ENCODE measurements around the gene MAPK8IP2.
A peak's percentile ranks its signal among the peaks of the same experiment; 100 is the strongest.

The MAPK8IP2 gene

DNA sequence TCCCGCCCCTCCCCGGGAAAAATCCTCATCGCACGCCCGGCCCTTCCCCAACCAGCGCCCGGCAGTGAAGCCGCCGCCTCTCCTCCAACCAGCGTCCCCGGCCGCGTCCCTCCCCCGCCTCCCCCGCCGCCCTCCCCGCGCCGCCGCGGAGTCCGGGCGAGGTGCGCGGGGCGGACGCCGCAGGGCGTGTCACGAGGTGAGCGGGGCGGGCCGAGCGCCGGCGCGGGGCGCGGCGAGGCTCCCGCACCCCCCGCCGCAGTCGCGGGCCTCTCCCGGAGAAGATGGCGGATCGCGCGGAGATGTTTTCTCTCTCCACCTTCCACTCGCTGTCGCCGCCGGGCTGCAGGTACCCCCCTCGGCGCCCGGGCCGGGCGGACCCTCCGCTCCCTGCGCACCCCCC is at the start of gene MAPK8IP2:
TSS of gene MAPK8IP2 (plus strand) at position 256 of the 400 bp plus-strand sequence. CDS start at position 282, 26 bp downstream.
- no peak for DNase-seq

DNA sequence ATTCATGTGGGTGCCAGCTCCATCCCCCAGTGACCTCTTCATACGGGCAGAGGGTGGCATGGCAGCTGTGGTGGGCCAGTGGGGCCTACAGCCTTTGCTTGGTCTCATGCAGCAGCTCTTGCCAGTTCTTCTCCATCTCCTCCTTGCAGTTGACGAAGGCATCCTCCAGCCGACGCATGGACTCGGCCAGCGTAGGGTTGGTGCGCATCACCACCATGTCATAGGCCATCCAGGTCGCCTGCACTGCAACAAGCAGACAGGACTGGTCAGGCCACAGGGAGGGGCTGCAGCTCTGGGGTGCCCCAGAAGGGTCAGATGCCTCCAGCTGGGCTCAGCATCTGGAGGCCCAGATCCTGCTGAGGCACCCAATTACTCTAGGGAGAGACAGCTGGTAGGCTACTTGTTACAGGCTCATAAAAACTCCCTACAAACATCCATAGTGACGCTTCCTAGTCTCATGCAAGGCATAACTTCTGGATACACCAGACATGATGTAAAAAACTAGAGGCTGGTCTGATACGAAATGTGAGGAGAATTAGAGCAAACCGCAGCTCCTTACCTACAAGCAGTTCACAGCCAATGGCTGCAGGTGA is 49.3 kb upstream of the MAPK8IP2 start:
- no peak for DNase-seq

DNA sequence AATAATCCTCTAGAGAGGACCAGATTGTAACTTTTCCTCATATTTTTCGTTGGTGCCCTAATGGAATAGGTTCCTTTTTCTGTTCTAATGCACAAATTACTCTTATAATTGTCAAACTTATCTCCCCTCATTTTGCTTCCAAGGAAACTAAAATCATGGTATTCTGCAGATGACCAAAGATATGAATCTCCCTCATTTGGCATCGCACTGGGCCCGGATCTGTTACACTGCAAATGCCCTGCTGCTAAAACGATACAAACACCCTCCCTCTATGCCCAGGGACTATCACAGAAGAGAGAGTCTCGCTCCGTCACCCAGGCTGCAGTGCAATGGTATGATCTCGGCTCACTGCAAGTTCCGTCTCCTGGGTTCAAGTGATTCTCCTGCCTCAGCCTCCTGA is 47.3 kb upstream of the MAPK8IP2 start:
- DNase-seq, result no peak

DNA sequence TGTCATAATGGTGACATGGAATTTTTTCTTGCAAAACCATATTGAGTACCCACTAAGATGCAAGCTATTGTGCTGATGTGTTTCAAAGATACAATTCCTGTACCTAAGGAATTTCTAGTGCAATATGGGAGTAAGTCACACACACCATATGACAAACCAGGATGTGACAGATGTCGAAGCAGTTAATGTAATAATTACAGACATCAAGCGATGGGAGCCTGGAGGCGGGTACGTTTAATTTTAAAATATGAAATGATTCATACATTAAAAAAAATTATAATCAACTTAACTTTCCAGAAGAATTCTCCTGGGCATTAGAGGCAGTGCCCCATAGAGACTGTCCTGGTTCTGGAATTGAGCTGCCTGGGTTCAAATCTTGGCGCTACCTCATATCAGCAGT is 43.9 kb upstream of the MAPK8IP2 start:
- DNase-seq, result no peak

DNA sequence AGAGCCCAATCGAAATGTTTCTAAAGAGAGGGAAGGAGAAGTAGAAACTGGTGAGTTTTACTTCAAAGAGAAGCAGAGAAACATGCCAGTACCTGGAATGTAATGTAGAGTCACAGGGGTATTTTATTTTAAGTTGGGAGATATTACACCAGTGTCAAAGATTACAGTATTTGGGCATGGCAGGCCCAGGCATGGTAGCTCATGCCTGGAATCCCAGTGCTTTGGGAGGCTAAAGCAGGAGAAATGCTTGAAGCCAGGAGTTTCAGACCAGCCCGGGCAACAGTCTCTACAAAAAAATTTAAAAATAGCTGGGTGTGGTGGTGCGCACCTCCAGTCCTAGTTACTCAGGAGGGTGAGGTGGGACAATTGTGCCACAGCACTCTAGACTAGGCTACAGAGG is 40.6 kb upstream of the MAPK8IP2 start:
- no peak for DNase-seq

- no peak for DNase-seq
Measured at GRCh38 chr22:50561401-50562358, 38.9 kb upstream of the MAPK8IP2 start.

GRCh38 chr22:50562523-50563412 is 37.8 kb upstream of the MAPK8IP2 start, which contains the start of gene SYCE3:
Gene SYCE3, minus strand, starts transcription at chr22:50562919. Its CDS starts 6,514 bp downstream, at chr22:50556405.
- peak; percentile 85 to 88 for DNase-seq

GRCh38 chr22:50563413-50564160 is 37.0 kb upstream of the MAPK8IP2 start:
- DNase-seq, result no peak

DNA sequence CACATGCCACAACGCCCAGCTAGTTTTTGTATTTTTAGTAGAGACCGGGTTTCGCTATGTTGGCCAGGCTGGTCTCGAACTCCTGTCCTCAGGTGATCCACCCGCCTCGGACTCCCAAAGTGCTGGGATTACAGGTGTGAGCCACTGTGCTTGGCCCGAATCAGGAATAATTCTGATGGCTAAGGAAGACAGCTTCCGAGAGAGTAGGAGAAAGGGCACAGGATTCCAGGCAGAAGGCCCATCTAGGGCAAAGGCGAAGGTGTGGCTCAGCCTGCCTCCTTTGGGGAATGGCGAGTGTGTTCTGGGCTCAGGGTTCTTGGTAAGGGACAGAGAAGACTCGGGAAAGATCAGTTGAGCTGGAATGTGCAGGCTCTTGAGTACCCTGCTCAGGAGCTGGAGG is 36.3 kb upstream of the MAPK8IP2 start:
- DNase-seq, result no peak

GRCh38 chr22:50567721-50568252 is 32.8 kb upstream of the MAPK8IP2 start:
- DNase-seq, result no peak

DNA sequence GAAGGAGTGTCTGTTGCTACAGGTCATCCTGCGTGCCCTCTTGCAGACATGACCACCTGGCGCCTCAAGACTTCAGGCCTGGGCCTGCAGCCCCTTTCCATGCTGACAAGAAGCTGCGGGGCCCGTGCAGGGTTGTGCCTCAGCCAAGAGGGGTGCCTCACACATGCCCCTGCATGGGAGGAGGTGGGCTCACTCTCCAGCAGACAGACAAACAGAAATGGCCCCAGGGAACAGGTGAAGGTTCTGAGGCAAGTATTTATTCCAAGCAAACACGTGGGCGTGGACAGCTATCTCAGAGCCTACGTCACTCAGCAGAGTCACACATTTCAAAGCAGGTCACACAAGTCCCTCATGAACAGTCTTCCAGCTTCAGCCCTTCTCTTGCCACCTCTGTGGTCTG is 32.0 kb upstream of the MAPK8IP2 start:
- no peak for DNase-seq

DNA sequence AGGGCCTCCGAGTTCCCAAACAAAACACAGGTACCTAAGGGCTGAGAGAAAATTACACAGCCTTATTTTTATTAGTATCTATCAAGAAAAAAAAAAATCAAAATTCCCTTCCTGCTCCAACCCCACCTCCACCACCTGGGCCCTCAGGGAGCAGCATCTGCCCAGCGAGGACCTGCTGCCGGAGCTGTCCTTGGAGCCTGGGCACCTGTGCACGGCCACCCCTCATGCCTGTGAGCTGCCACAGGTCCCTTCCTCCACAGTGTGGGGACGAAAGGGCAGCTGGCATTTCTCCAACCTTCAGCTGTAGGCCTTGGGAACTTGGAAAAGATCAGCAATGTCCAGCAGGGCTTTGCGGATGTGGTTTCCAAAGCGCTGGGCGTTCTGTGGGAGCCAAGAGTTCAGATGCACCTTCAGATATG is 31.5 kb upstream of the MAPK8IP2 start:
- DNase-seq, result no peak

DNA sequence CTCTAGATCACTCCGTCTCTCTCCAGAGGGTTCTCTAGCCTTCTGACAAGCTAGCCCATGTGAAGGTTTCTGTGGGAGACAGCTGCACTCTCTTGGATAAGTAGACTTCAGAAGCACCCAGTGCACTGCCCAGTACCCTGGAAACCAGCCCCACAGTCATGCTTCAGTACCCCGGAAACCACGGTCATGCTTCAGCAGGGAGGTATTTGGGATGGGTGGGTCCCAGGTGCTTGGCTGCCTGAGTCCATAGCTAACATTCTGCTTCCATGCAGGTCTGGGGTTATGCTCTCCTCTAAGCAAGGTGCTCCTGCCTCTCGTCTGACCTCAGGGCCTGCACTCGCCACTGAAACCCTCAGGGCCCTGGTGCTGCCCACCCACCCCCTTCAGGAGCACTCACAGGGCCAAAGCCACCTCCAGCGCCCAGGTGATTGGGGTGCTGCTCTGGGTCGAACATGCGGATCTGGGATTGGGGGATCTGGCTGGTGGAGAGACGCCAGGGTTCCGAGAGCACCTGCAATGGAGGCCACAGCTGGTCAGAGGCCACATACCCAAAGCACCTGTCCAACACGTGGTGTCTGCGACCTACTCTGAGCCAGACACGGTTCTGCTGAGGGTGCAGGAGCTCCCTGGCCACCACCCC is 30.6 kb upstream of the MAPK8IP2 start:
- no peak for DNase-seq

- no peak for DNase-seq
Measured at GRCh38 chr22:50570861-50571260, 29.7 kb upstream of the MAPK8IP2 start.

- DNase-seq, result no peak
Measured at GRCh38 chr22:50571264-50572175, 29.1 kb upstream of the MAPK8IP2 start.

DNA sequence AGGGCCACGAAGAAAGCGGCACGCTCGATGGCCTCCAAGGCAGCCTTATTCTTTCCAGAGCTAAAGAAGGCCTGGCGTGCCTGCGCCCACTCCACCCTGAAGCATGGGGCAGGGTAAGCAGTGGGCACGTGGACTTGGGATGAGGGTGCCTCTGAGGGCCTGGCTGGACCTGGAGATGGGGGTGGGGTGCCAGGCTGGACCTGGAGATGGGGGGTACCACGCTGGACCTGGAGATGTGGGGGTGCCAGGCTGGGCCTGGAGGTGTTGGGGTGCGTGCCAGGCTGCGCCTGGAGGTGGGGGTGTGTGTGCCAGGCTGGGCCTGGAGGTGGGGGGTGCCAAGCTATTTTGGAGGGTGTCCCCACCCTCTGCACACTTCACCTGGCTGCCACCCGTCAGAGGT is 27.6 kb upstream of the MAPK8IP2 start:
- no peak for DNase-seq

DNA sequence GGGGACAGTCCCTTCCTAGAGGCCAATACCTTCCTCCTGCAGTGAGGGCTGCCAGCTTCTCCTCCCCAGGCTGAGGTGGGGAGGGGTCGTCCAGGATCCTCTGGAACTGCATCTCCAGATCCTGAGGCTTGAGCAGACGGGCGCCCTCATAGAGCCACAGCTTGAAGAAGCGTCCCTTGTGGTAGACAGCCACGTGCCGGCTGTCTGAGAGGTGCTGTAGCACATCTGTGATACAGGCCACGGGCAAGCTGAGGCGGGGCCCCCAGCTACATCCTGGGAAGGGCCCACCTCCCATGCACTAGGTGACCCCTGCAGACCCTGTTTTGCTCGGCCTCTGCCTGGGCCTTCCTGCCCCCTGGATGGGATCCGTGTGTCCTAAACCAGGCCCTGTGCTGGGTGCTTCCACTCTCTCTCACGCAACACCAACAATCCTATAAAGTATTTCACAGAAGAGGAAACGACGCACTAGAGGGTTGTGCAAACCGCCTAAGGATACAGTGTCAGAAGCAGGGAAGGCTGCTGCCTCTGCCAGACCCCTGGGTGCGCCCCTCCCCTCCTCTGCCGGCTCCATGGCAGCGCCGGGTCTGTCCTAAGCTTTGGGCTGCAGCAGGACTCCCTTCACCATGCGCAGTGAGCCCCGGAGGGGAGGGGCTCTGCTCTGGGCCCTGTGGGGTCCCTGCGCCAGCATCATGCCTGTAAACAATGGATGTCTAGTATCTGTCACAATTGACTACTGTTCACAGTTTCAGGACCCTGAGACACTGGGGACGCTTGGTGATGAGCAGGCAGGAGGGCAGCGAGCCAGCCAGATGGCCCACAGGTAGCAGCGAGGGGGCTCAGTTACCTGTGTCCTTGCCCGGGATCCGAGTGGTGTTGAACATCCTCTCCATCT is 26.9 kb upstream of the MAPK8IP2 start:
- no peak for DNase-seq

DNA sequence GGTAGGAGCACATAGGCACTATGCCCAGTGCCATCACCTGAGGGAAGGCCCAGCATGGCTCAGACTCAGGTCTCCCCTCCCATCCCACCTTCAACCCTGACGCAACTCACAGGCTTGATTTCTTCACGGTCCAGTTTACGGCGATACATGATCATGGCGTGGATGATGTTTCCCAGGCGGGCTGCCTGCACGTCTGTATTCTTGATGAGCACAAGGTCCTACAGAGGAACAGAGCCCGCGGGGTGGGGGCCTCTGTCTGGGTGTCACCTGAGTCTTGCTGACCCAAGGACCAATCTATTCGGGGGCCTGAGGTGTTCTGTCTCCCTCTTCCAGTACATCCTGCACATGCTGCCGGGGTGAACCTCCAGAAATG is 26.2 kb upstream of the MAPK8IP2 start:
- no peak for DNase-seq

DNA sequence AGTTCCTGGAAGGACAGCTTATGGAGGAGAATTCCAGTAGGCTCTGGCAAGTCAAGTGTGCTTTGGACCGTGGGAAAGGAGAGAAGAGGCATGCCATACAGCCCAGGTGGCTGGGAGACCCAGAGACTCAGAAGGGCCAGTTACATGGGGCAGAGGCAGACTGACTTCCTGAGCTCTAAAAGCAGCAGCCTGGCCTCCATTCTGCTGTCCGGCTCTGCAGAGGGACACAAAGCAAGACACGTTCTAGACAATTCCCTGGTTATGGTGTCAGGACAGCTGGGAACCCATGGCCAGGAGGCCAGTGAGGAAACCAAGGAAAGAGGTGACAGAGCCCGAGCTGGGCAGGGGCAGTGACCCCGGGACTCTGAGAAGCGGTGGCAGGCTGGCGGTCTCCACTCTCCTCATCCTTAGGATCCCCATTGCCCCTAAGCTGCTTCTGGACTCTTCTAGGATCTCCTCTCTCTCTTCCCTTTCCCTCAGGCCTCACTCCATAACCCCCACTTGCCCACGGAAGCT is 25.1 kb upstream of the MAPK8IP2 start:
- DNase-seq, result no peak
